ENCODE measurements around the gene NCK2.

NCK2 gene

GRCh38 chr2:105774781-105775337 lies 30.1 kb downstream of the NCK2 start:
- no peak for DNase-seq (ENCODE audit: low read depth in 3 of 3, low spot score in 1 of 3)

GRCh38 chr2:105775809-105776559 lies 31.3 kb downstream of the NCK2 start:
- no peak for DNase-seq (ENCODE audit: low read depth in 3 of 3, low spot score in 1 of 3)

GRCh38 chr2:105776560-105776928 lies 31.8 kb downstream of the NCK2 start:
- no peak for DNase-seq (ENCODE audit: low read depth in 3 of 3, low spot score in 1 of 3)

DNA sequence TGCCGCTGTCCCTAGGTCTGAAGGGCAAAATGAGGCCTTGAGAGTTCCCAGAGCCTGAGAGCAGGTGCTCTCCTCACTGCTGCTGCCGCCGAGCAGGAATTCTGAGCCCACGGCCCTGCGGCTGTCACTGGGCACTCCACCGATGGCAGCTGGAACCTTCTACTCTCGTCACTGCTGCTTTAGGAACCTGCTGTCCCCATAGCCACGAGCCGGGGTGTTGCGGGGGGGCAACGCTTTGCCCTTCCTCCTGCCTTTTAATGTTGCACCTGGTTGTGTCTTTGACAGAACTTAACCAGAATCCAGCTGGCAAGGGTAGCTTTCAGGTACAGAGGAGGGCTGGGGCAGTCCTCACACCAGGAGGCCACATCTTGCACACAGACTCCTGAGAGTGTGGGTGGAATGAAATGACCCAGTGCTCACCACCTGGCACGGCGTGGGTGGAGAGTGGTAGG lies 32.3 kb downstream of the NCK2 start:
- no peak for DNase-seq (ENCODE audit: low read depth in 3 of 3, low spot score in 1 of 3)

GRCh38 chr2:105777506-105778055 lies 32.9 kb downstream of the NCK2 start:
- no peak for DNase-seq (ENCODE audit: low read depth in 3 of 3, low spot score in 1 of 3)

DNA sequence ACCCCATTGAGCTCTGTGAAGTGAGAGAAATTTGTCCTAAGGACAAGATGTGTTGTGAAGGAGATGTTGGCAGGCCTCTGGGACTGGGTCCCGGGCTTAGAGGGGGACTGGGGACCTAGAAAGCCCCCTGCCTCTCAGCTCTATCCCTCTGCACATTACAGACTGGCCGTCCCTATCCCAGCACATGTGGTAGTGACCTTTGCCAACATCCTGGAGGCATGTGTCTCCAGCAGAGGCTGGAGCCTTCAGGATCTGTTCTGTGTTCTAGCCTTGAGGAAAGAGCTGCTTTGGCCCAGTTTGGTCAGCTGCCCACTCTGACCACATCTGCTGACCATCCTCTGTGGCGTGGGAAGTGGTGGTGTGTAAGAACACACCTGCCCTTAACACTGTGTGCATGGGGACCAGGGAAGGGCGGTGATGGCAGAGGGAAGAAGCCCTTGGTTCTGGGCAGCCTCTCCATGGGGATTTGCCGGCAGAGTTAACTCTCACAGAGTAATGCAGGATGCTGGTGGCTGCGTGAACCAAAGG lies 33.4 kb downstream of the NCK2 start:
- no peak for DNase-seq (ENCODE audit: low read depth in 3 of 3, low spot score in 1 of 3)

DNA sequence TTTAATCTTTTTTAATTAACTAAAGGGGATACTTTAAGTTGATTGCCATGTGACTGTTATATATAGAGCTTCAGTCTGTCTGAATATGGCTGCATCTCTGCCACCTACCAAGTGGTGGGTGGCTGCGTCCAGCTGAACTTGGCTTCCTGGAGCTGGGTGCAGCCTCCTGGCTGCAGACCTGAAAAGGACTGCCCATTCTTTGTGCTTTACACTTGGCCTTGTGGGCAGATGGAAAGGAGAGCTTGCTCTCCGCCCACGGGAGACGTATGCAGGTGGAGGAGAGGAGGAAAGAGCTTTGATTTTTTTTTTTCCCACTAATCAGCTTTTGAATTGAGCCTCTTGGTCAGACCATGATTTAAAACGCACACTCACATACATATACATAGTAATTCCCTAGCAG lies 34.7 kb downstream of the NCK2 start:
- DNase-seq (ENCODE audit: low read depth in 3 of 3, low spot score in 1 of 3): no peak

- DNase-seq (ENCODE audit: low read depth in 3 of 3, low spot score in 1 of 3): no peak
Observed at GRCh38 chr2:105780606-105781005, 35.9 kb downstream of the NCK2 start.

GRCh38 chr2:105781274-105781978 lies 36.7 kb downstream of the NCK2 start:
- DNase-seq (ENCODE audit: low read depth in 3 of 3, low spot score in 1 of 3): no peak

- DNase-seq (ENCODE audit: low read depth in 3 of 3, low spot score in 1 of 3): no peak
Observed at GRCh38 chr2:105782123-105782522, 37.4 kb downstream of the NCK2 start.

GRCh38 chr2:105782646-105783045 lies 37.9 kb downstream of the NCK2 start:
- DNase-seq (ENCODE audit: low read depth in 3 of 3, low spot score in 1 of 3): no peak

DNA sequence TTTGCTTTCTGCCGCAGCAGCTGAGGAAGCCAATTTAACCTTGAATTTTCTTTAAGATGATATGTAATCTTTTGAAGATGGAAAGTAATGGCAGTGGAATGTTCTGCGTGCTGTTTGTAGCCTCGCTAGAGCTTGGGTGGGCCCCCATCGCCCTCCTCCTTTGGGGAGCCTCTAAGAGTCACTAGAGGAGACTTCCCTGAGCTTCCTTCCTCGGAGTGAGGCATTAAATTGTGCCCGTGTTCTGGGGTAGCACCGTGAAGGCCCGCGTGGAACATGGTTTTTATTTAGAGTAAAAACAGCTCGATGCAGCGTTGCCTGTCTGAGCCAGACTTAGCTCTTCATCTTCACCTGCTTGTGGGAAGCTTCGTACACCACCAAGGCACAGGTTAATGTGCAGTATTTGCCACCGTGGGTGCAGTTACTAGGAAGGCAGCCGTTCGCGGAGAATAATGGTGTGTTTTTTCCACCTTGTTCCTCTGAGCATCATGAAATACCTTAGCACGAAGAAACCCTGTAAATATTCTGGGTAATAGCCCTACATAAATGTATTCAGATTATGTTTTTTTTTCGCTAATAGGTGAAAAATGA lies 38.5 kb downstream of the NCK2 start:
- no peak for DNase-seq (ENCODE audit: low read depth in 3 of 3, low spot score in 1 of 3)

- no peak for DNase-seq (ENCODE audit: low read depth in 3 of 3, low spot score in 1 of 3)
Observed at GRCh38 chr2:105783972-105784371, 39.3 kb downstream of the NCK2 start.

GRCh38 chr2:105784589-105784988 lies 39.9 kb downstream of the NCK2 start:
- no peak for DNase-seq (ENCODE audit: low read depth in 3 of 3, low spot score in 1 of 3)

- no peak for DNase-seq (ENCODE audit: low read depth in 3 of 3, low spot score in 1 of 3)
Observed at GRCh38 chr2:105785095-105785847, 40.6 kb downstream of the NCK2 start.

DNA sequence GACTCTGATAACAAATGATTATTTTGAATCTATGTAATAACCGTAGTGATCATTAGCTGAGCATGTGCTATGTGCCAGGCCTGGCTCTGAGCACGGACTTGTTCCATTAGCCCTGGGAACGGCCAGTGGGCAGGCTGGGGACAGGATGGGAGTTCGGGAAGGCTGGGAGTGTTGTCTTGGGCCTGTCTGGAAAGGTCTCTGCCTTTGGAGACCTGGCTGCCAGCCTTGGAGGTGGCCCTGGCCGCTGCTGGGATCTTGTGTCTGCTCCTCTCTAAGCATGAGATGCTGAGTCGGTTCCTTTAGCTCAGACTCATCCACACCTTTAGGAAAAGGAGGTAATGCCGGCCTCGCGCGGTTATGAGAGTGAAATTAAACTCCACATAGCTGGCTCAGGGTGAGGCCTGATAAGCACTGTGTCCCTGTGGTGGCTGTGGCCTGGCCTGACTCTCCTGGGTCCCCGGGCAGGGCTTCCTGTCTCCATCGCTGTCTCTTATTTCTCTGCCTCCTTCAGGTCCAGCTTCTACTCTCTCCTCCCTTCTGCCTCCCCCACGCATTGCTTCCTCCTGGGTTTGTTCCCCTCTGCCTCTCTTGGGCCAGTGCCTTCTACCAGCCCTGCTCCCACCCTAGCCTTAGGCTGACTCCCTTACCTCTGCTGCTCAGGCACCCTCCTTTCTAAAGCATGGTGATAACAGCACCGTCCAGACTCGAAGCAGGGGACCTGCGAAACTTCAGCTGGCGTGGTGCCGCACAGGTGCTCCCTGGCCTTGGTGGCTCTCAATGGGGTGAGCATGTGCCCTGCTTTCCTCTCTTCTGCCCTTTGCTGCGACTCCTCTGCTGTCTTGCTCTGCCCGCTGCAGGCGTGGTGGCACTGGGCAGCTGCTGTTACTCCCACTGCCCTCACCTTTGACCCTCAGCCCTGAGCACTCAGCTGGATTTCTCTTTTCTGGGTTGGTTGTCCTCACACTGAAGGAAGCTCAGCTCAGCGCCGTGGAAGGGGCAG lies 41.8 kb downstream of the NCK2 start:
- no peak for DNase-seq (ENCODE audit: low read depth in 3 of 3, low spot score in 1 of 3)

GRCh38 chr2:105787376-105788318 lies 42.9 kb downstream of the NCK2 start:
- DNase-seq (ENCODE audit: low read depth in 3 of 3, low spot score in 1 of 3): no peak

- no peak for DNase-seq (ENCODE audit: low read depth in 3 of 3, low spot score in 1 of 3)
Observed at GRCh38 chr2:105788670-105789290, 44.1 kb downstream of the NCK2 start.
